HG02884 (cell line): ENCODE results near the gene LIFR.
"Not testable (repeated sequence)": the region's sequence is repeated elsewhere in the genome, so short reads cannot be mapped to it uniquely, and the experiment has no call there.

ENCODE experiments used
- ATAC-seq: cut with Tn5 transposase; IDR thresholded peaks from one replicate; pipeline ENCODE4 v1.9.1; 2021; ENCODE audit warnings: mild to moderate bottlenecking, moderate library complexity; ENCODE audit not compliant: unreplicated experiment

LIFR gene

DNA sequence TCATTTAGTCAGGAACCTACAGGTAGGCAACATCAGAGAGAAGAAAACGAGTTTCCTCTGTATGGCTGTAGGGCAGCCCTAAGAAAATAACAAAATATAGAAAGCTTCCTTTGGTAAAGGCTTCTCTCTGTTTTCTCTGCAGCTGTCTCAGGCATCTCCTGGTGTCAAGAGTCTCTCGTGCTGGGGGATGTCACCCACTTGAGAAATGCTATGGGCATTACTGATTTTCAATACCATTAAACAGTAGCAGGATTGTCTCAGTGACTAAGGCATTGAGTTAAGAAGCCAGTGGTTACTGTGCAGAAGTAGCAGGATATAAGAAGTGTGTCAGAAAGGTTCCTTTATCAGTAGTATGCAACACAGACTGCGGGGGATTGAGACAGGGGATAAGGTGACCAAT lies 32.4 kb downstream of the LIFR start:
- ATAC-seq = no peak

DNA sequence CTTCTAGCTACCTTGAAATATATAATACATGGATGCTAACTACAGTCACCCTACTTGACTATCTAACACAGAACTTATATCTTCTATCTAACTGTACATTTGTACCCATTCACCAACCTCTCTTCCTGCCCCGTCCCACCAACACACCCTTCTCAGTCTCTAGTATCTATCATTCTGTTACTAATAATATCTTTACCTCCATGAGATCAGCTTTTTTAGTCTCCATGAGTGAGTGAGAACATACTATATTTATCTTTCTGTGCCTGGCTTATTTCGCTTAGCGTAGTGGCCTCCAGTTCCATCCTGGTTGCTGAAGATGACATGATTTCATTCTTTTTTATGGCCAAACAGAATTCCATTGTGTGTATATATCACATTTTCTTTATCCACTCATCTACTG lies 37.0 kb downstream of the LIFR start:
- ATAC-seq = no peak

DNA sequence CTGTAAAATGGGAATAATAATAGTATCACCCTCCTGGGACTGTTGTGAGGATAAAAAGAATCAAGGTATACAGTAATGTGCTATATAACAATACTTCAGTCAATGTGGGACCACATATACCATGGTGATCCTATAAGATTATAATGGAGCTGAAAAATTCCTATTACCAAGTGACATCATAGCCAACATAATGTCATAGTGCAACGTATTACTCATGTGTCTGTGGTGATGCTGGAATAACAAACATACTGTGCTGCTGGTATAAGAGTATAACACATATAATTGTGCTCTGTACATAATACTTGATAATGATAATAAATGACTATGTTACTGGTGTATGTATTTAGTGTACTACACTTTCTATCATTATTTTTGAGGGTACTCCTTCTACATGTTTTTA lies 38.1 kb downstream of the LIFR start:
- no peak for ATAC-seq

DNA sequence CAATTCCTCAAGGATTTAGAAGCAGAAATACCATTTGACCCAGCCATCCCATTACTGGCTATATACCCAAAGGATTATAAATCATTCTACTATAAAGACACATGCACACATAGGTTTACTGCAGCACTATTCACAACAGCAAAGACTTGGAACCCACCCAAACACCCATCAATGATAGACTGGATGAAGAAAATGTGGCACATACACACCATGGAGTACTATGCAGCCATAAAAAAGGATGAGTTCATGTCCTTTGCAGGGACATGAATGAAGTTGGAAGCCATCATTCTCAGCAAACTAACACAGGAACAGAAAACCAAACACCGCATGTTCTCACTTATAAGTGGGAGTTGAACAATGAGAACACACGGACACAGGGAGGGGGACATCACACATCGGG lies 39.8 kb downstream of the LIFR start:
- ATAC-seq = not testable (repeated sequence)

DNA sequence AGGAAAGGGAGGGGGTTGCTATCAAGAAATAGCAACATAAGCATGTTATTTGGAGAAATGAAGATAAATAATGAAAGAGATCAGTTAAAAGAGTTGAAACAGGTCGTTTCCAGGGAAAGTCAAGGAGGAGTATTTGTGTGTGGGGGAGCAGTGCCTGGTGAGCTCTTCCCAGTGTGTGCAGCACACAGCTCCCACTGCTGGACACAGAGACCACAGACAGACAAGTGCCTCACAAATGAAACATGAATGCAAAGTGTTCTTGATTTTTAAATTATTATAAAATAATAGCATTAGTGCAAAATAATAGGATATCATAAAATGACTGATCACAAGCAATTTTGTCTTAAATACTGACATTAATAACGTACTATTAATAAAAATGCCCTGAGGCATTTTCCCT lies 40.8 kb downstream of the LIFR start:
- ATAC-seq = no peak

DNA sequence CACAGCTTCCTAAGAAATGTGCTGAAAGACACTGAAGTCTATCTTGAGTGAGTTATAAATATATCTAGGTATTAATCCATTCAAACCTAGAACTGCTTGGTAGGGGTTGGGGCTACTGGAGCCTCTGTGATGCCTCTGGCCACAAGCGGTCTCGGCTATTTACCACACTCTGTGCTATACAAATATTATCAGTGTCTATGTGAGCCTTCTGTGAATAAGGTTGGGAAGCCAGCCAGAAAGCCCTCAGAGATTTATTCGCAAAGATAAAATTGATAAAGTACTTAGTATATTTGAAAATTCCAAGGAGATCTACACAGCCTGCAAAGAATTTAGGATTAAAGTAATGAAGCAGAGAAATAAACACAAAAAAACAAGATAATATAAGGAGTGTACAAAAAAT lies 41.4 kb downstream of the LIFR start:
- no peak for ATAC-seq

DNA sequence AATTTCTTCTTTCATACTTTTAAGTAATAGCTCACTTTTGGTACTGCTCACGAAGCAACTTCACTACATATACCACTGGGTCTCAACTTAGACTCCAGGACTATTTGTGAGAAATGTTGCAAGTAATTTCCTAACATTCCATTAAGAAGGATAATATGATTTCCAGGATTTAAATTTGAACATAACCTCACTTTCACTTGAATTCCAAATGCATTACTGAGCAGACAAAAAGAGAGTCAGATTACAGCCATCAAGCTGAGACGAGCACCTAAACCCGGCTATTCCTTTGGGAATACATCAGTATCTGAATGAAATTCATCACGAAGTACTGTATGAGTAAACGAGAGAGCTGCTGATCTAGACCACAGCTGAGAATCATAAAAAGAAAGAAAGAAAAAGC lies 47.3 kb downstream of the LIFR start:
- ATAC-seq = no peak

DNA sequence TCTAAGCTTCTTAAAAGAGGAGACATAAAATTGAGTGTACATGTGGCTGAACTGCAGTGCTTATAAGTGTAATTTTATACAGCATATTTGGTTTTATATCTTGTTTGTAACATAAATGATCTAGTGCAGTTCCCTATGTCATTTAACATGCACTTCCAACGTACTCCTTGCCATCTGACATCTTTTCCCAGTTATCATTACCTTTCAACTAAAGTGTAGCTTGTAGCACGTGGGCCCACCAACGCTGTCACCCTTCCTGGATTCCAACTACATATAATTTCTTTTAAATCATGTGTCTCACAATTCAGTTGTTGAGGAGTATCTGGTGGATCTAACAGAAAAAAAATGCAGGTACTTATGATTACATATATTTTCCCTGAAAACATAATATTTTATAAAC lies 50.1 kb downstream of the LIFR start:
- no peak for ATAC-seq

DNA sequence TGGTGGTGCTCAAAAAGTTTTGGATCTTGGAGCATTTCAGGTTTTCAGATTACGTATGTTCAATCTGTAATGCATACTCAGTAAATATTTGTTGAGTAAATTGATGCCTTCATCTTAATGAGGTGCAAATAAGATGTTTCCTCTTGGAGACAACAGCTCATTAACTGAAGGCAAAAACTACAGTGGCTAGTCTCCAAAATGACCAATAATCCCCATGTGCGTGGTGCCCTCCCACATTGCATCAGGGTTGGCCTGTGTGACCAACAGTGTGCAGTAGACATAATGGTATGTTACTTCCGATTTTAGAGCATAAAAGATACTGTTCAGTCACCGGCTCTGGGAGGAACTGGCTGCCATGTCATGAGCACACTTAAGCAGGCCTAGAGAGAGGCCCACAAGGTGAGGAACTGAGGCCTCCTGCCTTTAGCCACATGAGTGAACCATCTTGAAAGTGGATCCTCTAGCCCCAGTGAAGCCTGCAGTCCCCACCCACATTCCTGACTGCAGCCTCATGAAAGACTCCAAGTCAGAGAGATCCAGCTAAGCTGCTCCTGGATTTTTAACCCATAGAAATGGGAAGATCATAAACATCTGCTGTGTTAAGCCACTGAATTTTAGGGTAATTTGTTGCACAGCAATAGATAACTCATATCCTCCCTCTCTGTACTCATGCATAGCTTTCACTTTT lies 55.7 kb downstream of the LIFR start:
- no peak for ATAC-seq

DNA sequence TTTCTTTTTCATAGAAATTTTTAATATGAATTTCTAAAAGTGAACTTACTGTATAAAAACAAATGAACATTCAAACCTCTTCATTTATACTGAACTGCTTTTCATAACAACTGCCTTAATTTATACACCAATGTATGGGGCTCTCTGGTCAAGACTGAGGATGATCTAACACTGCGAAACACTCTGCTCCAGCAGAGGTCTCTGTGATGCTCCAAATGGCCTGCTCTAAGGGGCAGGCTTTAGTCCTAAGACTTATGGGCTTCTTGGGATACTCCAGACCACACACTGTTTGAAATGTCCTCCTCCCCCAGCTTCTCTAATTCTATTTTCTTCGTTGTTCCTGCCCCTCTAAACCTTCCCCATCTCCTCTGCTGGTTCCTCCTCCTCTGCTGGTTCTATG lies 58.5 kb downstream of the LIFR start:
- no peak for ATAC-seq

DNA sequence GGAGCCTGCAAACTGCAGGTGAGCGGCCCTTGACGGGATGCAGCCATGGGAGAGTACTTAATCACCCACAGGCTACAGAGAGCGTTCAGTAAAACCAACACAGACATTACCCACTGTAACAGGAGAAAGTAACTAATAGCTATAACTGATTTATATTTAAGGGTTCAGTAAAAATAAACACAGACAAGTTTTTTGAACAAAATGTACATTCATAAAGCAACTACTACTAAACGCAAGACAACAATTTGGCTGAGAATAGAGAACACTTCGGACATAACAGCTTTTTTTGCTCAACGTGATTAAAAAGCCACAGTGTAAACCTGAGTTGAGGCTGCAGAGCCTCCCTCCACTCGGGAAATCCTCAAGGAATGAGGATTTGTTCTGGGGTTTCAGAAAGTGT lies 61.7 kb downstream of the LIFR start:
- no peak for ATAC-seq

DNA sequence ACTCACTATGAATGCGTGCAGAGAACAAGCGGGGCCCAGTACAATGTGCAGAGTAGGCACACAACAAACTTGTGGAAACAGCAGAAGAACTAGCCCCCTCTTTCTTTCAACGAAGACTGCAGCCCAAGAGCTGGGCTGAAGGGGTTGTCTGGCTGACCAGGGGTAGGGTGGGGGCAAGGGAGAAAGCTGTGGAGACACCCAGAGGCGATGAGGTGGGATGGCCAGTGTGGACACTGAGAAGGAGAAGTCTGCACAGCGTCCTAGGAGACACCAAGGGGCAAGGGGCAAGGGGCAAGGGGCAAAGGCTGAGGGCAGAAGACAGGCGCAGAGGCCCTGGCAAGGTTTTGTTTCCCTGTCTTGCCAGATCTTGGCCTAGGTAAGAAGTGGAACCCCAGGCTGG lies 62.3 kb downstream of the LIFR start:
- ATAC-seq = no peak

DNA sequence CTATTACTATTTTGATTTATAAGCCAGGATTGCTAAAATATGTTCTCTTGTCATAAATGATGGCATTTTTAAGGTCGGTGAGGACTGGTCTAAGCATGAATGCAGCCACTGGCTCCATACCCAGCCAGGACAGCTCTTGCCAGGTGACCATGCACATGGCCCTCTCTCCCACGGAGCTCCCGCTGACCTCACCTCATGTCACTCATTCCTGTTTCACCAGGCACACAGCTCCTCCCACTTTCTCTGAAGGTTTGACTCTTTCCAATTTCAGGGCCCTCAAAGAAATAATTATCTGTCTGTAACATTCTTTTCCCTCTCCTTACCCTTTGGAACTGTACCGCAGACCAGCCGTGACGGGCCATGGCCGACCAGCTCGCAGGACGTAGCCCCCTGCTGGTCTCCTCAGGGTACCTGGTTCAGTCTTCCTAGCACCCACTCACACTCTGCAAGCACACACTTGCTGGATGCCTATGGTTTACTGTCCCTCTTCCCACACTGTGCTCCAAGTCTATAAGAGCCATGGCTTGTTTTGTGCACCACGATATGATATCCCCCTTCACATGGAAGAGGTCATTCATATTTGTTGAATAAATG lies 72.5 kb downstream of the LIFR start:
- no peak for ATAC-seq

DNA sequence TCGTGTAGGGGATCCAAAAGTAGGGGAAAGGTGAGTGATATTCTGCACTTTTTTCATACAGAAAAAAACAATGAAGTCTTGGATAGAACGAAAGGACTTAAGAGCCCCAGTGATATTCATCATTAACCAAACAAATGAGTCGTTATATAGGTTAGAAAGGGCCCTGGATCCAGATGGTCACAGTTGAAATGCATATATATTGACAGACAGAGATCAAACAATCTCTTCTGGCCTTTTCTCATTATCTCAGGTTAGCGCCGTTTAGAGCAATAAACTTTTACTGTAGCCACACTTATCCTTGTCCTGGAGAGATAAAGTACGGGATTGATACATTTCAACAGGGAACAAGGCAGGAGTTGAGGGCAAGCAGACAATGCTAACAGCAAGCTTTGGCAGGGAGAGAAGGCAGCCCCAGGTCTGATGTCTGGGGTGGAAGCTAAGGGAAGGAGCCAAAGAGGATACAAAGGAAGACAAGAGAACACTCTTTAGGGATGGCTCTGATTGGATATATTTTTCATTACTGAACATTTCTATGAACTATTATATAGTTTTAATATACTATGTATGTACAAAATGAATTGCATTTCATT lies 77.0 kb downstream of the LIFR start:
- ATAC-seq = no peak

DNA sequence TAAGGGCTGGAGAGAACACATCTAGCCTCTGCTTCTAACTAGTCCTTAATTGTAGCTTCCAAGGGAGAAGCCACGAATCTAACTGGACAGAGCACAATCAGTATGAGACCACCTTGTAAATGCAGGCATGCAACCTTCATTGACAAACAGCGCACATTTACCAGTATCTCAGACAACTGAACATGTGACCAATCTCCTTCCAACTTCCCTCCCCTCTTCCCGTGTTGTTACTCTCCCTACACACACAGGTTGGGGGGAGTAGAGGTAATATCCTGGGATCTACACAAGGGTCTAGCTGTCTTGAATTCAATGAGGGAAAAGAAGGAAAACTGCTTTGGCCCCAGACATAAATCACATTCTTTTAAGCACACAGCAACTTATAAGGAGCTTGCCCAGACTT lies 77.6 kb downstream of the LIFR start:
- no peak for ATAC-seq

DNA sequence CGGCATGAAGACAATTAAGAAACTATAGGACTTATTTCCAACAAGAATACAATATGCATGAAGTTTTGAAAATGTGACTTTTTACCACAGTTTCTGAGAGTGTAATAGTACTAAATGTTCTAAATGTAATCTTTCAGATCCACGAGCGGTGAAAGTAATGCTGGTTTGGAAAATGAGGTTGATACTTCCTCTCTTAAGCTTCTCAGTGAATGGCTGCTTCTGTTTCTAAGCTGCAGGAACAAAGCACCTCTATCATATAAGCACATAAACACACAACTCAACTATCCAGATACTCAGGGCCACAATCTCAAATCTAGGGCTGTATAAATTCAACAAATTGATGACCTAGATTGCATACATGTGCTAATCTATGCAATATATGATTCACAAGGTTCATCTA lies 78.3 kb downstream of the LIFR start:
- no peak for ATAC-seq

DNA sequence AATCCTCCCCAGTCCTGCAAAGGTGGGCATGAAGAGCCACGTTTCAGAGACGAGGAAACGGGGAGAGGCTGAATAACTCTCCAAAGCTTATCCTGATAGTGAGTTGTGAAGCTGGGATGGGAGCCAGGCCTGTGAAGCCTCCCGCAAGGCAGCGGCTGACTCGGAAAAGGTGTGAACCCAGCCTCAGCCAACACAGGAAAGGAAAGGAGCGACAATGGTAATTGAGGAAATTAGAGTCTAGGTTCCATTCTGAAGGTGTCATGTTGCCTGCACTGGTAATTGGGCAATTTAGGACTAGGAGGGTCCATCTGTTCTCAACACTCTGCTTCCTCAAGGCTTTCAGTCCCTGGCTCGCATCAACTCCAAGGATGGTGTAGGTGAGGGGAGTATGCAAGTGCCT lies 83.4 kb downstream of the LIFR start:
- ATAC-seq = no peak

DNA sequence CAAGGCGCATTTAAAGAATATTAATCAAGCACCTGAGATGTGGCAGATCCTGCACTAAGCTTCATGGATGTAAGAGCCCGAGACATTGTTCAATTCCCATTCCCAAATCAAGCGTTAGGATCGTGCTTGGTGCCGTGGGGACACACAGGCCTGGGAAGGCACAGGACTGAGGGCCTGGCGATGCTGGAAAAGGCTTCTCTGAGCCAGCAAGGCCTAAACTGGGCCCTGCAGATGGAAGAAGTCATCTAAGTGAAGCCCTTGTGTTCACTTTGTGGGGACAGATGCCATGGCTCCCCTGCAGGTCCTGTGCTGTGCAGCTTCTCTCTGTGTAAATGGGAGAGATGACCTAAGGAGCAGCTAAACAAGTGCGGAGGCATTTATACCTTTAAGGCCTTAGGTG lies 83.9 kb downstream of the LIFR start:
- ATAC-seq = no peak

DNA sequence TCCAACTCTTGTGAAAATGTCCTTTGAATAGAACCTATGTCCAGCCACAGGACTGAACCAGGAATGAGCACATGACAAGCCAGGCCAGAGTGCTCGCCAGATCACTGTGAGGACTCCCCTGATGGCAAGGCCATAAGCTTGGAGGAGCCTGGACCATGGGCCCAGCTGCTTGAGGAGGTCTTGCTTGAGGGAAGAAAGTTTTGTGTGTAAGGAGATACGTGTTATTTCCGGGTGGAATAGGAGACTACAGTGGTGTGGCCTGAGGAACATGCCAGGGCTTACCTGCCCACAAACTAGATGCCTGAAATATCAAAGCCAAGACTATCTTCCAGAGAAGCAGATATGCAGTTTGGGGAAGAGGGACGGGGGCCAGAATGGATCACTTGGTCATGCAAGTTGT lies 84.7 kb downstream of the LIFR start:
- ATAC-seq = no peak

DNA sequence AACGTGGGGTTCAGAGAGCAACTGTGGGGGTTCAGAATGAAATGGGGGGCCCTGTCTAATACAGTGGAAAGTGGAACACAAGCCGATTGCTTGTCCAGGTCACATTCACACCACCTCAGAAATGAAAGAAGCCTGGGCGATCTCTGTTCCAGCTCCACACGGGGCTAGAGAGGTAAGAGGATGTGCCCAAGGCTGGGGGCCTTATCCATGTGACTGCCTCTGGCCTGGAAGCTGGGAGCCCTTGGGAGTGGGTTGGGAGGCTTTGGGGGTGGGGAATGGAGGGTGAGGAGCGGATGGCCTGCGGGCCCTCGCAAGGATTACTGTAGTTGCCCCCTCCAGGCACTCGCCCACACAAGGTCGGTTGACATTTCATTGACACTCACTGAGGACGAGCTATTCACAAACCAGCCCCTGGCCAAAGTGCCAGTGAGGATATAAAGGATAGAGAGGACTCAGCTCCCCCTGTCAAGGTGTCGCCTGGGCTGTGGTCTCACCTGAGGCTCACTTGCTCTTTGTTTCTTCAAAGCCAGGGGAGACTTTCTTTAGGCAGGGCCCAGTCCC lies 86.7 kb downstream of the LIFR start:
- ATAC-seq = no peak

DNA sequence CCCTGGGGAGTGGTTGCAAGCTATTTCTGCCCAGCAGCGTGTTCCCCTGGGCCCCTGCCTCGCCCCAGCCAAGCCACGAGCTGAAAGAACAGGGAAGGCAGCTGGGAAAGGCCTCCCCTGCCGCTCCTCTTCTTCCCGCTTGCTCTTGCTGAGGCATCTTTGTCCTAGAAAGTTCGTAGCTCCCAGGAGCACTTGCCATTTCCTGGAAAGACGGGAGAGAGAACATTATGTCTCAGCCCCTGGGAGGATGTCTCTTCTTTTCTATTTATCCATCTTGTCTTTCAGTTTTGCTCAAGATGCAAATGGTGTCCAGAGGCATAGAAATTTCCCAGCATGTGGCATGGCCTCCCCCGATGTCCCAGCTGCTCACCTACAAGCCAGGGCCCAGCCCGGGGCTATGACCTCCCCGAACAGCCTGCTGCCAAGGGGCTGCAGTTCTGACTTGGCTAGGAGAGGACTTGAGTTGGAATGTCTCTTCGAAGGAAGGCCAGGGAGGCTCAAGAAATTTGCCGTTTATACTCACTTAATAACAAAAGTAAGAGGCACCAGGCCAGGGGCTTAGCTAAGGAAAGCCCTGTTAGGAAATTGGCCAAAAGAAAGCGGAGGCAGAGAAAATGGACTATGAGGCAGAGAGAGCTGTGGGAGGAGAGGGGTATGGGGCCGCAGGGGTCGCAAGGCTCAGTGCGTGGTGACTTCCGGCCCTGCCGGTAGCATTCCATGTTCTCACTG lies 87.3 kb downstream of the LIFR start:
- no peak for ATAC-seq

DNA sequence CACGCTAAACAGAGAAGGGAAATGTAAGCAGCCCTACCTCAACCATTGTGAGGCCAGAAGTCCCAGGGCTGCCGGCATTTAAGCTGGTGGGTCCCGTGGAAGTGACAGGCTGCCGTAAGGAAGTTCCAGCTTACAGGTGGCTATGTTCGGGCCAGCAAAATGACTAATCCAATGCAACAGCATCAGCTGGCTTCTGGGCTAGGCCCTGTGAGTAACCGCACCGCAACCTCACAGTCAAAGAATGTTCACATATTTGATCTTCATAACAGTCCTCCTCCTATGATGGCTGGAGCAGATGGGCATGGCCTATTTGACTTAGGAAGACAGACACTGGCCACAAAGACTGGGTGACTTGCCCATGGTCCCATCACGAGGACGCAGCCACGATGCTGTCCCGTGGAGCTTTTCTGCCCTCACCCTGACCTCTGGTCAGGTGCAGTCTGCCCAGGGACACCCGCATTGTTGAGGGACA lies 88.2 kb downstream of the LIFR start:
- ATAC-seq = no peak
